ENCODE measurements around the gene ASTN1.

DNA sequence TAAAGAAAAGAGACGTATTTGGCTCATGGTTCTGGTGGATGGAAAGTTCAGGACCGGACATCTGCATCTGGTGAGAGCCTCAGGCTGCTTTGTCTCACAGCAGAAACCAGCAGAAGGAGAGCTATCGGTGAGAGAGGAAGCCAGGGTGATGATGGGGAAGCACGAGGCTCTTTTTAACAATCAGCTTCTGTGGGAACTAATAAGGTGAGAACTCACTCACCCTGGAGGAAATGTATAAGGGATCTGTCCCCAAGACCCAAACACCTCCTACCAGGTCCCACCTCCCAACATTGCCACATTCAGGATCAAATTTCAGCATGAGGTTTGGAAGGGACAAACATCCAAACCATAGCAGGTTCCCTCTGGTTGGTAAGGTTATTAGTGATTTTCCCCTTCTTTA, 32.8 kb downstream of the ASTN1 start:
- TF ChIP-seq CTCF (conservative IDR thresholded peaks at IDR 0.05; ENCODE audit: low read length) (no peak), EZH2phosphoT487 (IDR thresholded peaks at IDR 0.05; ENCODE audit: borderline replicate concordance, low read depth, low read length) (no peak)

Measured in OCI-LY7 (cell line).